Cortex of kidney (tissue), 1 donor: ENCODE measurements around the gene CES5A.
"Not testable (repeated sequence)": the region's sequence is repeated elsewhere in the genome, so short reads cannot be mapped to it uniquely, and the experiment has no call there.

Source experiments
- DNase-seq: peaks from one replicate; lab custom pipeline; 2025; lab: John Stamatoyannopoulos, UW

The CES5A gene

GRCh38 chr16:55829232-55829631 lies 45.9 kb downstream of the CES5A start:
- not testable (repeated sequence) for DNase-seq

DNA sequence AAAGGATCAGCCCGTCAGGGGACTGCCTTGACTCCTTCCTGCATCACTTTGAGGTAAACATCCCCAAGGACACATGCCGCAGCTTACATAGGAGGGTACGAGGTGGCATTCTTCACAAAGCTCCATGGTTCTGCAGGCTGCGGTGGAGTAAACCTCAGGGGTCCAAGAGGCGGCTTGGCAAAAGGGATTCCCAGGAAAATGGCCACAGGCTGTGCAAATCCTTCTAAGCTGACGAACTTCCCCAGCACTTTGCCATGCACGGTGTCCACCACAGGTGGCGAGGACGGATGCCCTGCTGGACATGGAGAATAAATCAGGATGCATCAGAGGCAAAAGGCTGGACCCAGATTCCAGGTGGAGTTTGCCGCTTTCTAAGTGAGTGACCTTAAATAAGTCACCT lies 46.5 kb downstream of the CES5A start:
- DNase-seq = no peak

- no peak for DNase-seq
Observed at GRCh38 chr16:55825115-55825728, 50.0 kb downstream of the CES5A start.

DNA sequence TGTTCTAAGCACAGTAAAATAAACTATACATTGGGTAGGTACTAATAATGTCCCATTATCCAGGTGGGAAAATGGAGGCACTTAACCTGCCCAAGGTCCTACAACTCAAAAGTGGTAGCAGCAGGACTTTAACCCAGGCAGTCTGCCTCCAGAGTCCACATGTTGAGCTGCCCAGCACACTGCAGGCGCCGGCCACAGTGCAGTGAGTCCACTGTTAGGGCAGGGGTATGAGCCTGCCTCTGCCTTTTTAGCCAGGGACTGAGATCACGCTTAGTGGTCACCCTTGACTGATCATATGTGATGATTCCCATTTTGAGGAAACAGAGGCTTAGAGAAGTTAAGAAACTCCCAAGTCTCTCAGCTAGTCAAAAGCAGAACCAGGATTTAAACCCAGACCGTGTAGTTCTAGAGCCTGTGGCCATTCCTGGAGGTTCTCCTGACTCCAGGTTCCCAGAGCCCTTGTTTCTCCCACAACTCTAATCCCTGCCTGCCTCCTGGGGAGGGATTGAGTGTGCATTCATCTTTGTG lies 50.6 kb downstream of the CES5A start:
- no peak for DNase-seq

DNA sequence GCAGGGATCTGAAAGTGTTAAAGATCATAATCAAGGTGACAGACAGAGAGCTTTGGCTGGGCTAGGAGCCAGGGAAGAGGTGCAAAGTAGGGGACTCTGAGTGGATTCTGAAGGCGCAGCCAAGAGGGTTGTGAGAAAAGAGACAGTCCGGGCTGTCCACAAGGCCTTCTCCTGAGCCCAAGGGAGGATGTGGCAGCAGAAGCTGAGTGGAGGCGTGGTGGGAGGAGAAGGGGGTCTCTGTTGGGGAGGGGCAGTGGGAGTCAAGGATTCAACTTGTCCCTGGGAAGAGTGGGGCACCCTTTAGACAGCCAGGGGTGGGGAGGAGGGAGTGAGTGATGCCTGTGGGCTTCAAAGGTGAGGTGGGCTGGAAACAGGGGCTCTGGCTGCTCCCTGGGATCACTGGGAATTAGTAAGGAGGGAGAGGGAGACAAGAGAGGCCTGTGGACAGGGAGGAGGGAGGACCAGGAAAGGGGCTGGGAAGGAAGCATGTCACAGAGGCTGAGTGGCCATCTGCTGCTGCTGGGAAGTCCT lies 52.8 kb downstream of the CES5A start:
- no peak for DNase-seq

DNA sequence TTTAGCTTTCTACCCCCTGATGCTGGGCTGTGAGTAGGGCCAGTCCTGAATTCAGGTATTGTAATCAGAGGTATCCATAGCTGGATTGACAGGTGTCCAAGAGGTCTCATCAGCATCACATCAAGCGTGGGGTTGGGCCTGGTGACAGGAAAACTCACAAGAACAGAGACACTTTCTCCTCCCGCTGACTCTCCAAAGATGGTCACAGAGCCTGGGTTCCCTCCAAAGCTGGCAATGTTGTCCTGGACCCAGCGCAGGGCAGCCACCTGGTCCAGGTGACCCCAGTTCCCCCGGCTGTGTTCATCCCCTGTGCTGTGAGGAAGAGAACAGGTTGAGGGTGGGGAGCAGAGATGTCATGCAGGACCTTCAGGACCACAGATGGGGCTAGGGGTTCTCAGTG lies 54.0 kb downstream of the CES5A start:
- no peak for DNase-seq

DNA sequence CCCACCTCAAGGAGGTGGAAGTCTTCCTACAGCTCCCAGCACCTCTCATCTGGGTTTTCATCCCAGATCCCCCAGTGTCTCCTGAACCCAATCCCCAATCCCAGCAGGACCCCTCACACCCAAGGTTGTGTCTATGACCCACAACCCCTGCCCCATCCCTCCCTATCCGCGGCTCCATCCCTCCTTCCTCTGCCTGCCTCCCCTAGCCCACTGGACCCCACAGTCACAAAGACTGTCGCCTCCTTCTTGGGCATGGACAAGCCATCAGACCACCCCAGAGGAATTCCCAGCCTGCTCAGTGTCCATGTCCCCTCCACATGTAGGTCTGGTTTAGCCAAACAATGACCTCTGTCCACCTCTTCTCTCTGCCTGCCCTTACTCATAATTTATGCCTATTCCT lies 54.6 kb downstream of the CES5A start:
- no peak for DNase-seq

GRCh38 chr16:55817236-55817912 lies 57.8 kb downstream of the CES5A start:
- DNase-seq = no peak

GRCh38 chr16:55816222-55816621 lies 59.0 kb downstream of the CES5A start:
- DNase-seq = not testable (repeated sequence)

GRCh38 chr16:55815320-55815719 lies 59.9 kb downstream of the CES5A start:
- DNase-seq = no peak

- DNase-seq = not testable (repeated sequence)
Observed at GRCh38 chr16:55814174-55814573, 61.0 kb downstream of the CES5A start.

DNA sequence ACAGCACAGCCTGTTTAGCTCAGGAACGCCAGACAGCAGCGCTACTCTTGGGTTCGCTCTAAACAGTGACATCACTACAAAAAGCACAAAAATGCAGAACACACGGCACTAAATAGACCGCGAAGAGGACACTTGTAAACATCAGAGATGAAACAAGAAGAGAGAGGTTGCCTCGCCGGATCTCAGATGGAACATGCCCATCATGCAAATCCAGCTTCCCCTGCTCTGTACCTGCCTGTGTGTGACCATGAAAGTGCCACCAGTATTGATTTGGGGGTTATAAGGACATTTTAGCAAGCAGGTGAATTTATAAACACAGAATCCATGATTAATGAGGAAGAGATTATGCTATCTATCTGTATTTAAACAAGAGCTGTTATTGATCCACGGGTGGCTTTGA lies 61.4 kb downstream of the CES5A start:
- not testable (repeated sequence) for DNase-seq

- no peak for DNase-seq
Observed at GRCh38 chr16:55812951-55813350, 62.2 kb downstream of the CES5A start.

- DNase-seq = no peak
Observed at GRCh38 chr16:55811811-55812210, 63.4 kb downstream of the CES5A start.

DNA sequence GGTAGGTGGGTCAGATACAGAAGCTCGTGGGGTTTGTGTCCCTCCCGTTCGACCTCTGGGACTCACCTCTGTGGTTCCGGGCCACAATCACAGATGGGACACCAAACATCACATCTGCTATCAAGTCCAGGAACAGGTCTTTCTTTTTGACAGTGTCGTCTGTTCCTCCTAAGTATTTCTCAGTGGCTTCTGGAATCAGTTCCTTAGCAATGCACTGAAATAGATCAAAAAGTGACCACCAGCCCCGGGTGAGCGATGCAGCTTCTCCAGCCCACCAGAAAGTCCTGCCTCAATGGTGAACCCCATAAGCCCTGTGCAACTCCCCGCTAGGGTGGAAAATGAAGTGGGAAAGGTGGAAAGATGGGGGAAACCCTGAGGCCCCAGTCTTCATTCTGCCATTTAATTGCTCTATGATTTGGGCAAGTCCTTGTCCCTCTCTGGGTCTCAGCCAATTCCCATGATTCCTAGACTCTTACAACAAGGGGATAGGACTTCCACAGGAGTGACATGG lies 64.7 kb downstream of the CES5A start:
- no peak for DNase-seq

DNA sequence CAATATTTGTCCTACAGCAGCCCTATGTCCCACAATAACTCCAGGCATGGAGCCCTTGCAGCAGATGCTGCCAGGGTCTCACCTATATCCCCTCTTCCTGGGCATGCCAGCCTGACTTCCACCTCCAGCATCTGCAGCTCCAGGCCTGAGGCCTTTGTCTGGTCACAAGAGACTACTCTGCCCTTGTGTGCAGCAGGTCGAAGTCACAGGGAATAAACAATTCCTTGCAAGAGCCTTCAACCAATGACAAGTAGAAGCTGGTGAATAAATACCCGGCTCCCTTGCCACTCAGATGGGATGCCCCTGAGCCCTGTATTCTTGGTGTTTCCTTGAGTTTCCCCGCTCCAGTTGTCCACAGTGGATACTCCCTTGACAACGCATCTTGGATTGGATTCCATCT lies 65.3 kb downstream of the CES5A start:
- DNase-seq = no peak

DNA sequence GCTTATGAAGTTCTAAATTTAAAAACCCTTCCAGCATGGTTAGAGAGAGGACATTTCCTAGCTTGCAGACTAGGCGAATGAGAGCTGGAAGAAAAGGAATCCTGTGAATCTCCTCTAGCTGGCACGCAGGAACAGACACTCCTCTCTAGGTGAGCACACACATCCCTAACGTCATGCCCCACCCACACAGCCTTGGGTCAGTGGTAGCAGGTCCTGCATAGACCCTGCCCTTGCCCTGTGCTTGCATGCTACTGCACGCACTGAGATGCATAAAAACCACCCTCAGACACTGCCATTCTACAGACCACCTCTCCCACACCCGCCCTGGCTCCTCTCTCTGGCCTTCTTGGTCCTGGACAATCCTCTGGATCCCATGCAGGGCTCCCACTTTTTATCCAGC lies 65.8 kb downstream of the CES5A start:
- no peak for DNase-seq

- DNase-seq = not testable (repeated sequence)
Observed at GRCh38 chr16:55808286-55808685, 66.9 kb downstream of the CES5A start.

- not testable (repeated sequence) for DNase-seq
Observed at GRCh38 chr16:55805104-55805503, 70.1 kb downstream of the CES5A start.

- not testable (repeated sequence) for DNase-seq
Observed at GRCh38 chr16:55803681-55804080, 71.5 kb downstream of the CES5A start.
